ENCODE results near the gene FGF1. TPM values are rescaled to one million over a fixed set of nuclear protein-coding genes. Genes with fewer than 3 reads are reported as not detected.
A peak's percentile ranks its signal among the peaks of the same experiment; 100 is the strongest.

FGF1 gene
- polyA plus RNA-seq, 1 of the 3 experiments (the other 2 are of a cell fraction) = 5.3 TPM

DNA sequence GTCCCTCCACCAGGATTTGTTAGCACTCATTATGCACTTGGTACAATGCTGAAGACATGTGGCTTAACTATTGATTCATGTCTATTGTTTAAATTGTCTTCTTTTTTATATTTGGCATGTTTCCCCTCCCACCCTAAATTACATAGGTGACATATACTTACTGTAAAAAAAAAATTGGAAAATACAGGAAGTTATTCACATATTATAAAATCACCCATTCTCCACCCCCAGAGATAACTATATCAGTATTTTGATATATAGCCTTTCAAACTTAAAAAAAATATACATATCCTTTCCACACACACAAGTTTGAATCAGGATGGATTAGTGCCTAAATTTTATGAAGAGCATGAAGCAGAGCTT lies 87.6 kb downstream of the FGF1 start (continued):
- TF ChIP-seq, protein P1, sequence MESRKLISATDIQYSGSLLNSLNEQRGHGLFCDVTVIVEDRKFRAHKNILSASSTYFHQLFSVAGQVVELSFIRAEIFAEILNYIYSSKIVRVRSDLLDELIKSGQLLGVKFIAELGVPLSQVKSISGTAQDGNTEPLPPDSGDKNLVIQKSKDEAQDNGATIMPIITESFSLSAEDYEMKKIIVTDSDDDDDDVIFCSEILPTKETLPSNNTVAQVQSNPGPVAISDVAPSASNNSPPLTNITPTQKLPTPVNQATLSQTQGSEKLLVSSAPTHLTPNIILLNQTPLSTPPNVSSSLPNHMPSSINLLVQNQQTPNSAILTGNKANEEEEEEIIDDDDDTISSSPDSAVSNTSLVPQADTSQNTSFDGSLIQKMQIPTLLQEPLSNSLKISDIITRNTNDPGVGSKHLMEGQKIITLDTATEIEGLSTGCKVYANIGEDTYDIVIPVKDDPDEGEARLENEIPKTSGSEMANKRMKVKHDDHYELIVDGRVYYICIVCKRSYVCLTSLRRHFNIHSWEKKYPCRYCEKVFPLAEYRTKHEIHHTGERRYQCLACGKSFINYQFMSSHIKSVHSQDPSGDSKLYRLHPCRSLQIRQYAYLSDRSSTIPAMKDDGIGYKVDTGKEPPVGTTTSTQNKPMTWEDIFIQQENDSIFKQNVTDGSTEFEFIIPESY (IDR thresholded peaks at IDR 0.05; ENCODE audit: borderline replicate concordance, low read depth) = no peak
- TF ChIP-seq, protein P2, sequence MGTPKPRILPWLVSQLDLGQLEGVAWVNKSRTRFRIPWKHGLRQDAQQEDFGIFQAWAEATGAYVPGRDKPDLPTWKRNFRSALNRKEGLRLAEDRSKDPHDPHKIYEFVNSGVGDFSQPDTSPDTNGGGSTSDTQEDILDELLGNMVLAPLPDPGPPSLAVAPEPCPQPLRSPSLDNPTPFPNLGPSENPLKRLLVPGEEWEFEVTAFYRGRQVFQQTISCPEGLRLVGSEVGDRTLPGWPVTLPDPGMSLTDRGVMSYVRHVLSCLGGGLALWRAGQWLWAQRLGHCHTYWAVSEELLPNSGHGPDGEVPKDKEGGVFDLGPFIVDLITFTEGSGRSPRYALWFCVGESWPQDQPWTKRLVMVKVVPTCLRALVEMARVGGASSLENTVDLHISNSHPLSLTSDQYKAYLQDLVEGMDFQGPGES (IDR thresholded peaks at IDR 0.05; ENCODE audit: low read depth, low read length) = no peak
- TF ChIP-seq TEAD4 (IDR thresholded peaks at IDR 0.05; ENCODE audit: borderline replicate concordance, insufficient read depth) (no peak), CHD2 (IDR thresholded peaks at IDR 0.05; ENCODE audit: low read length, partially characterized antibody) (no peak), FOSL2 (IDR thresholded peaks at IDR 0.05; ENCODE audit: borderline replicate concordance, low read depth) (no peak), NRF1 (IDR thresholded peaks at IDR 0.05; ENCODE audit: low read depth, low read length) (no peak)
- TF ChIP-seq, protein P3, sequence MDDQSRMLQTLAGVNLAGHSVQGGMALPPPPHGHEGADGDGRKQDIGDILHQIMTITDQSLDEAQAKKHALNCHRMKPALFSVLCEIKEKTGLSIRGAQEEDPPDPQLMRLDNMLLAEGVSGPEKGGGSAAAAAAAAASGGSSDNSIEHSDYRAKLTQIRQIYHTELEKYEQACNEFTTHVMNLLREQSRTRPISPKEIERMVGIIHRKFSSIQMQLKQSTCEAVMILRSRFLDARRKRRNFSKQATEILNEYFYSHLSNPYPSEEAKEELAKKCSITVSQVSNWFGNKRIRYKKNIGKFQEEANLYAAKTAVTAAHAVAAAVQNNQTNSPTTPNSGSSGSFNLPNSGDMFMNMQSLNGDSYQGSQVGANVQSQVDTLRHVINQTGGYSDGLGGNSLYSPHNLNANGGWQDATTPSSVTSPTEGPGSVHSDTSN (IDR thresholded peaks at IDR 0.05) = no peak
- TF ChIP-seq, protein P4, sequence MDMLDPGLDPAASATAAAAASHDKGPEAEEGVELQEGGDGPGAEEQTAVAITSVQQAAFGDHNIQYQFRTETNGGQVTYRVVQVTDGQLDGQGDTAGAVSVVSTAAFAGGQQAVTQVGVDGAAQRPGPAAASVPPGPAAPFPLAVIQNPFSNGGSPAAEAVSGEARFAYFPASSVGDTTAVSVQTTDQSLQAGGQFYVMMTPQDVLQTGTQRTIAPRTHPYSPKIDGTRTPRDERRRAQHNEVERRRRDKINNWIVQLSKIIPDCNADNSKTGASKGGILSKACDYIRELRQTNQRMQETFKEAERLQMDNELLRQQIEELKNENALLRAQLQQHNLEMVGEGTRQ (IDR thresholded peaks at IDR 0.05; ENCODE audit: borderline replicate concordance, low read depth, low read length) = no peak

DNA sequence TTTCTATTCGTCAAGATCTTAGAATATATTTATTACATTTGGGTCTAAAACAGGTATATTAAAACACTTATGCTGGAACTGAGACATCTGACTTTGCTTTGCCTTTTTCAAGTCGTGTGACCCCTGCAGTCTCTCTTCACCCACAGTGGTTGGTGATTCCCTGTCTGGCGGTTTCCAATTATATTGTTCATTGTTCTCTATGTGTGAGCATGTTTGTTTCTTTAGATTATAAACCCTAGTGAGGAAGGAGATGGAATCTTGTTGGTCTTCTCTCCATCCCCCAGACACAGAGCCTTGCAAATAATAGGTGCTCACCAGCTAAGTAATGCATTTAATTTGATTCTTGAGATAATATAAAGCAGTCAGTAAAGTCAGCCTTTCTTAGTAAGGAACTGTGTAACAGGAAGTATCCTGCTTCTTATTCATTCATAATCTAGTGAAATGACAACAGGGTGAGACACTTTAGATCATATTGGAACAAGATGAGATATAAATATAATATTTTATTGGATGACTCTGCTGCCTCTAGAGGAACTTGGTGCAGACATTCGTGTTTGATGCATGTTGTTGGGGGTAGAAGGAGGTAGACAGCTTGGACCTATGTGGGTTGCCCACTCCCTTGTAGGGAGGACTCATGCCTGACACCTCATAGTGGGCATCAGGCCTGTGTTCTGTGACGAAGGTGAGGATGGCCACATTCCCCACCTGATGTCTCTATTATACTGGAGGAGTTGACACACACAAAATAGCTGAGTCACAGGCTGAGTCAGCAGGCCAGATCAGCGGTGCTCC lies 88.1 kb downstream of the FGF1 start:
- H4K20me1 ChIP-seq (ENCODE audit: insufficient read depth) = no peaks in the 10 kb centered on the region
- peak overlapping the region; percentile 64 for H3K4me2 ChIP-seq
- H3K4me3 ChIP-seq (ENCODE audit: low read depth in 2 of 2, low read length in 1 of 2) = 0 out of 4 replicates have a peak overlapping the region, but pooled peaks of 1 of the 2 experiments have one; percentile 13
- WGBS (ENCODE audit: low lambda C conversion rate) = 48% methylated on average over 6 of the region's 6 CpGs
- H3K9me3 ChIP-seq = no peaks in the 10 kb centered on the region
- peak overlapping the region in 1 of 2 experiments; percentile 82; a peak in 3 of 4 replicates for H3K27ac ChIP-seq (ENCODE audit: low read depth in 2 of 2, low read length in 1 of 2)
- H3K36me3 ChIP-seq (replicated peaks in 1 of 2; ENCODE audit: control insufficient read depth in 1 of 2, insufficient read depth in 2 of 2, low read length in 1 of 2) = no peaks in the 10 kb centered on the region
- H2AFZ ChIP-seq (ENCODE audit: low read depth) = peak overlapping the region; percentile 65; the same call in 1 of the 2 replicates
- no peaks in the 10 kb centered on the region for H3K79me2 ChIP-seq (ENCODE audit: insufficient read depth)
- H3K9ac ChIP-seq = no peak overlapping the region
- DNase-seq = no peak
- peaks cover 6 to 17% of the 10 kb centered on the region in 2 experiments; a peak in 2 of 4 replicates for H3K4me1 ChIP-seq (ENCODE audit: control insufficient read depth in 1 of 2, insufficient read depth in 2 of 2, low read depth in 1 of 2, low read length in 1 of 2)
- no peaks in the 10 kb centered on the region for H3K27me3 ChIP-seq (ENCODE audit: insufficient read depth)
- no peaks in the 10 kb centered on the region for H3K9me2 ChIP-seq
- ChIA-PET CTCF (interaction anchor here (1.4 to 8.8 kb wide), 9 partner anchors 9 to 291 kb away, joined by 5 to 55 read pairs (median 7); no protein-coding TSS in a partner anchor), POLR2A (no interaction called here)
- peaks cover 21% of the 10 kb centered on the region for H3F3A ChIP-seq (replicated peaks; ENCODE audit: insufficient read depth)
- TF ChIP-seq SIN3A (IDR thresholded peaks at IDR 0.05; ENCODE audit: borderline replicate concordance, low read depth, low read length) (peak; percentile 57; the same call in 1 of the 2 replicates), YY1 (IDR thresholded peaks at IDR 0.05; ENCODE audit: low read depth) (no peak), TEAD4 (IDR thresholded peaks at IDR 0.05; ENCODE audit: borderline replicate concordance, insufficient read depth) (peak; percentile 9; the same call in 1 of the 2 replicates), FOSL2 (IDR thresholded peaks at IDR 0.05; ENCODE audit: borderline replicate concordance, low read depth) (peak; percentile 86), MEF2A (IDR thresholded peaks at IDR 0.05; ENCODE audit: borderline replicate concordance, low read depth) (no peak), FOXM1 (IDR thresholded peaks at IDR 0.05; ENCODE audit: low read depth) (no peak), TCF12 (IDR thresholded peaks at IDR 0.05) (peak; percentile 57; the same call in 1 of the 2 replicates)
- TF ChIP-seq, protein P5, sequence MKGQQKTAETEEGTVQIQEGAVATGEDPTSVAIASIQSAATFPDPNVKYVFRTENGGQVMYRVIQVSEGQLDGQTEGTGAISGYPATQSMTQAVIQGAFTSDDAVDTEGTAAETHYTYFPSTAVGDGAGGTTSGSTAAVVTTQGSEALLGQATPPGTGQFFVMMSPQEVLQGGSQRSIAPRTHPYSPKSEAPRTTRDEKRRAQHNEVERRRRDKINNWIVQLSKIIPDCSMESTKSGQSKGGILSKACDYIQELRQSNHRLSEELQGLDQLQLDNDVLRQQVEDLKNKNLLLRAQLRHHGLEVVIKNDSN (IDR thresholded peaks at IDR 0.05; ENCODE audit: borderline replicate concordance, low read depth) = no peak
- TF ChIP-seq, protein P2 (IDR thresholded peaks at IDR 0.05; ENCODE audit: low read depth, low read length) = no peak
- TF ChIP-seq, protein P4 (IDR thresholded peaks at IDR 0.05; ENCODE audit: borderline replicate concordance, low read depth, low read length) = no peak
- TF ChIP-seq, protein P6, sequence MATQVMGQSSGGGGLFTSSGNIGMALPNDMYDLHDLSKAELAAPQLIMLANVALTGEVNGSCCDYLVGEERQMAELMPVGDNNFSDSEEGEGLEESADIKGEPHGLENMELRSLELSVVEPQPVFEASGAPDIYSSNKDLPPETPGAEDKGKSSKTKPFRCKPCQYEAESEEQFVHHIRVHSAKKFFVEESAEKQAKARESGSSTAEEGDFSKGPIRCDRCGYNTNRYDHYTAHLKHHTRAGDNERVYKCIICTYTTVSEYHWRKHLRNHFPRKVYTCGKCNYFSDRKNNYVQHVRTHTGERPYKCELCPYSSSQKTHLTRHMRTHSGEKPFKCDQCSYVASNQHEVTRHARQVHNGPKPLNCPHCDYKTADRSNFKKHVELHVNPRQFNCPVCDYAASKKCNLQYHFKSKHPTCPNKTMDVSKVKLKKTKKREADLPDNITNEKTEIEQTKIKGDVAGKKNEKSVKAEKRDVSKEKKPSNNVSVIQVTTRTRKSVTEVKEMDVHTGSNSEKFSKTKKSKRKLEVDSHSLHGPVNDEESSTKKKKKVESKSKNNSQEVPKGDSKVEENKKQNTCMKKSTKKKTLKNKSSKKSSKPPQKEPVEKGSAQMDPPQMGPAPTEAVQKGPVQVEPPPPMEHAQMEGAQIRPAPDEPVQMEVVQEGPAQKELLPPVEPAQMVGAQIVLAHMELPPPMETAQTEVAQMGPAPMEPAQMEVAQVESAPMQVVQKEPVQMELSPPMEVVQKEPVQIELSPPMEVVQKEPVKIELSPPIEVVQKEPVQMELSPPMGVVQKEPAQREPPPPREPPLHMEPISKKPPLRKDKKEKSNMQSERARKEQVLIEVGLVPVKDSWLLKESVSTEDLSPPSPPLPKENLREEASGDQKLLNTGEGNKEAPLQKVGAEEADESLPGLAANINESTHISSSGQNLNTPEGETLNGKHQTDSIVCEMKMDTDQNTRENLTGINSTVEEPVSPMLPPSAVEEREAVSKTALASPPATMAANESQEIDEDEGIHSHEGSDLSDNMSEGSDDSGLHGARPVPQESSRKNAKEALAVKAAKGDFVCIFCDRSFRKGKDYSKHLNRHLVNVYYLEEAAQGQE (IDR thresholded peaks at IDR 0.05; ENCODE audit: low read depth, low read length) = no peak
